GM10266 (cell line): ENCODE data around the gene ADAM22.

ENCODE experiments used
- DNase-seq: peaks from one replicate; pipeline ENCODE4 v3.0.0; 2012; ENCODE audit errors: extremely low spot score
- TF ChIP-seq, protein P1 (sequence below): IDR thresholded peaks from 2 replicates; pipeline ENCODE4 v1.5.1; 2012; ENCODE audit warnings: mild to moderate bottlenecking, low read depth; ENCODE audit not compliant: control insufficient read depth, insufficient read depth; ENCODE audit errors: missing control alignments

The ADAM22 gene

DNA sequence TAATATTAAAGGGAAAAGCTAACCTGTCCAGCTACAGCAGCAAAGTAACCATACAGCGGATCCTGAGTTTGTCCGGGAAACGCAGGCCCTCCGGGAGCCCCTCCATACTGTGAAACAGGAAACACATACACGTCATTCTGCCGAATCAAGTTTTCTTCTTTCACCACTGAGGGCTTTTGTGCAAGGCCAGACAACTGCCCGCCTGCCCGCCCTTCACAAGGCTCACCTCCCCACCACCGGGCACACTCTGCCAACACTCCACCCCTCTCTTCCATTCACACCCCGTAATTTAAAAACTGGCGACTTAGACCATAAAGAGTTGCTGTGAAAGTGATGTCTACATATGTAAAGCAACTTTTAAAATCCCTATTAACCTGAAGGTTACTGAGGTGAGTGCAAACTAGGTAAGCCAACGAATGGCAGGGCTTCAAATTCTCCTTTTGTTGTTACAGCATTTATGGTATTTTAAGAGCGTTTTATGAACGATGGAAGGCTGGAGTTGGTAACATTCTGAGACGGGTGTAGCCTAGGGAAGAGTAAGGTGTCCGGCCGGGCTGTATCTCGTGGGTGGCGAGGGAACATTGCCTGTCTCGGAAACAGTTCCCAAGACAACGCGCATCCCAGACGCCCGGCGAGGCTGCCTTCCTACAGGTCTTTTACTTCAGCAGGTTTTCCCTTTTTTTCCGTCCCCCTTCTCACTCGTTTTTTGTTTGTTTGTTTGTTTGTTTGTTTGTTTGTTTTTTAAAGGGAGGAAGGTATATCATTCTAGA, 285.0 kb downstream of the ADAM22 start:
- TF ChIP-seq, protein P1, sequence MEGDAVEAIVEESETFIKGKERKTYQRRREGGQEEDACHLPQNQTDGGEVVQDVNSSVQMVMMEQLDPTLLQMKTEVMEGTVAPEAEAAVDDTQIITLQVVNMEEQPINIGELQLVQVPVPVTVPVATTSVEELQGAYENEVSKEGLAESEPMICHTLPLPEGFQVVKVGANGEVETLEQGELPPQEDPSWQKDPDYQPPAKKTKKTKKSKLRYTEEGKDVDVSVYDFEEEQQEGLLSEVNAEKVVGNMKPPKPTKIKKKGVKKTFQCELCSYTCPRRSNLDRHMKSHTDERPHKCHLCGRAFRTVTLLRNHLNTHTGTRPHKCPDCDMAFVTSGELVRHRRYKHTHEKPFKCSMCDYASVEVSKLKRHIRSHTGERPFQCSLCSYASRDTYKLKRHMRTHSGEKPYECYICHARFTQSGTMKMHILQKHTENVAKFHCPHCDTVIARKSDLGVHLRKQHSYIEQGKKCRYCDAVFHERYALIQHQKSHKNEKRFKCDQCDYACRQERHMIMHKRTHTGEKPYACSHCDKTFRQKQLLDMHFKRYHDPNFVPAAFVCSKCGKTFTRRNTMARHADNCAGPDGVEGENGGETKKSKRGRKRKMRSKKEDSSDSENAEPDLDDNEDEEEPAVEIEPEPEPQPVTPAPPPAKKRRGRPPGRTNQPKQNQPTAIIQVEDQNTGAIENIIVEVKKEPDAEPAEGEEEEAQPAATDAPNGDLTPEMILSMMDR = no peak
- peak; percentile 63 for DNase-seq

DNA sequence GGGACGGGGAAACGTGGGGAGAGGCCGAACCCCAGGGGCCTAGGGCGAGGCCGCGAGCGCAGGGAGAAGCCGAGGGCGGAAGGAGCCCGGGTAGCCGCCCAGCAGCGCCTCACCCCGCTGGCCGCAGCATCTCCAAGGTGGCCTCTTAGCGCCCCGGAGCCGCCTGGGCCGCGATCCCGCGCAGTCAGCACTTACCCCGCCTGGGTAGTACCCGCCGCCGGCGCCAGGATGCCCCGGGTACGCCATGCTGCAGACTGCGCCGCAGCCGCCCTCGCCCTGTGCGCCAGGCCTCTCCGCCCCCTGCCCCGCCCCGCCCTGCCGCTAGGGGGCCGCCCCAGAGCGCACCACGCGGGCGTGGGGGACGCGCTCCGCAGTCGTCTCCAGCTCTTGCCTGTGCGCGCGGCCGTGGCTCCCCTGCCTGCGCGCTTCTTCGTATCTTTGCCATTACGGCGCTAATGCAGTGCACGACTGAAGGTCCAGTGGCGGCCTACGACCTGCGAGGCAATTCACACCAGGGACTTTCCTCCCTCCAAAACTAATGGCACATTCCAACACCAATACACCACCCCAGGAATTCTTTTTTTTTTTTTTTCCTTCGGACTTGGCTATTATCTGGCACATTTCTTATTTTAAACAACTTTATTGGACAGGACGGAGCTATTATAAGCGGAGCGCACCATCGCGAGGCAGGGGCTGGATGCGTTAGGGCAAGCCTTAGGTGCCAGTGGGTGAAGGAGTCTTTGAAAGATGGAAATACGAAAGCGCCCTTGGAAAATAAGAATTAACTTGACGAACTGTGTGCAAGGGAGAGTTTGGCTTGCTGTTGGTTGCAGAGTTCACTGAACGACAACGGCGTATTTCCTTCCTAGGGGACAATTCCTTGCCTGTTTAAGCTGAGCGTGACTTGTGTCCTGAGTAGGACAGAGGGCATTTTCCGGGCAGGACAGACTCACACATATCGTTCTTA, 286.0 kb downstream of the ADAM22 start, which contains the start of gene SRI:
Gene SRI, minus strand, starts transcription at position 258 of the 967 bp plus-strand sequence. Its CDS starts 12 bp downstream, at position 246.
- peak; percentile 87 for DNase-seq

DNA sequence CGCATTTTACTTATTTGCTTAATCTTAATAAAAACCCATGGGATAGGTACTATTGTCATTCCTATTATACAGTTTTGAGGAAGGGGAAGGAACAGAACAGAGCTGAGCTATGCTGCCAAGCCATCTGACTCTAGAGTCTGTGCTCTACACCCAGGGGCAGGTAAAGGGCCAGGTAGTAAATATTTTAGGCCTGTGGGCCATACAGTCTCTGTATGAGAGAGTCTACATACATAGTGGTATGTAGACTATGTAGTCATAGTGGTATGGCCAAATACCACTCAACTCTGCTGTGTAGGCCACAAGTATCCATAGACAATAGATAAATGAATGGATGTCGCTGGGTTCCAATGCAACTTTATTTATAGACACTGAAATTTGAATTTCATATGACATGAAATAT, 289.2 kb downstream of the ADAM22 start:
- no peak for DNase-seq

More for the DNA sequence above, 286.0 kb downstream of the ADAM22 start, which contains the start of gene SRI:
- TF ChIP-seq, protein P1 = peak; percentile 60

DNA sequence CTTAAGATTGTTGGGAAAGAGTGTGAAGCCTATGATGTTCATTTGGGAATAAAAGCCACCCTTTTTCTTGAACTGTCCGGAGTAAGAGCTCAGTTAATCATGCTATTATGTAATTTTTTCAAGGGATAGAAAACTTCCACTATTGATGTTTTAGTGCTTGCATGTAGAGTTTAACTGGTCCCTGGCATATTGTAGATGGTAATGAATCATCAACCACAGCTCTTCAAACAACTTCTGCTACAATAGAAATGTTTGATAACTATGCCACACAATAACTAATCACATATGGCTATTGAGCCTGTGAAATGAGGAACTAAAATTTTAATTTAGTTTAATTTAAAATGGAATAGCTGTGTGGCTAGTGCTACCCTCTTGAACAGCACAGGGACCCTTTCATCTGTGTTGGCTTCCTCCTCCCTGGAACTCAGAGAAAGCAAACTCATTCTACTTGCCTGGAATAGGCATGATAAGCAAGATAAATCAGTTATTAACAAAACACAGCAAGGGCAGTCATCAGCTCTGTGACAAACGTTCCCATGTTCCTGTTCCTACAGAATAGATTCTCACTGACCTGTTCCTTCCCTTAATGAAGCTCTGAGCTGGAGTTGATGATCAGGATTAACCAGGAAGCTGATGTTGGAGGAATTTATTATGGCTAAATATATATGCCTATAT, 290.7 kb downstream of the ADAM22 start:
- TF ChIP-seq, protein P1 = no peak
- no peak for DNase-seq

More for the DNA sequence above, 289.2 kb downstream of the ADAM22 start:
- TF ChIP-seq, protein P1 = no peak

DNA sequence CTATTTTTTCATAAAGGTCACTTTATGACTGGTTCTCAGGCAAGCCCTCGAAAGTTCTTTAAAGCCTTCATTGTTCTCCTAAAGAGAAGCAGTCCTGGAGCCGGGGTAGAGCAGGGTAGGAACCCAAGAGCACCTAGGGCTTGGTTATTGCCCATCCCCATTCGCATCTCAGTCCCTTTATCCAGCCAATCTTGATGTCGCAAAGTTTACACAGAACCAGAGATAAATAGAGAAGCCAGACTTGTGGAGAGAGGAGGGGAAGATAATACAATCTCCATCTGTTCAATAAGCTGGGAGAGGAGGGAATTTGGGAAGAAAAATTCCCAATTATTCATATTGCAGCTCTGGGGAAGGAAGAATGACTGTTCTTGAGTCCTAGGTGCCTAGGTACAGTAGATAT, 292.1 kb downstream of the ADAM22 start:
- DNase-seq = no peak
- TF ChIP-seq, protein P1 = no peak

DNA sequence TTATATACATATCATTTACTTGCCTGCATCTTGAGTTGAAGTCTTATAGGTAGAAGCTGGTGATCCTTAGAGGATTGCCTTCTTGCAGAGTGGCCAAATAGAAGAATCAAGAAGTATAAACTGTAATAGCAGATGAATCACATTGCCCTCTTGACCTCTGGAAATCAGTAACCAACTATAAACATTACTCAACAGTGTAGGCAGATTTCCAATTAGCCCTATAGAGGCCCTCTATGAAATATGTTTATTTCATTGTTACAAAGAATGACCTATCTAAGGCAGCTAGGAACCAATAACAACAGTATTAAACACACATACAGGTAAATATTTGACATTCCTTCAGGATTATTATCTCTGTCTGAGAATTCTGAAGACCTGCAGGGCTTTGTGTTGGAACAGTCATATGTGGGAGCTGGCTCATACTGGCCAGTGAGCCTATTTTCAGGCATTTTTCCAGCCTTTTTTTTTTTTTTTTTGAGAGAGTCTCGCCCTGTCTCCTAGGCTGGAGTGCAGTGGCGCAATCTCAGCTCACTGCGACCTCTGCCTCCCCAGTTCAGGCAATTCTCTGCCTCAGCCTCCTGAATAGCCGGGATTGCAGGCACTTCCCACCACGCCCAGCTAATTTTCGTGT, 292.9 kb downstream of the ADAM22 start:
- TF ChIP-seq, protein P1 = no peak
- DNase-seq = no peak
